Astrocyte of the cerebellum (primary cell): ENCODE data around the gene PCSK5.

Experiments
- DNase-seq: peaks from one replicate; pipeline ENCODE4 v3.0.0-alpha.2; 2011; ENCODE audit warnings: low read depth
- H3K4me3 ChIP-seq: 2 replicates; pipeline ENCODE4 v1.5.1; 2011; ENCODE audit warnings: mild to moderate bottlenecking, low read depth, low read length, moderate library complexity
- in situ Hi-C: cut with HindIII; loops from 2 replicates; pipeline ENCODE4 v1.10.0; 2017; ENCODE audit warnings: low sequenced_read_pairs
- TF ChIP-seq, protein P1 (sequence below): IDR thresholded peaks from 2 replicates; pipeline ENCODE4 v1.5.1; 2012; ENCODE audit warnings: low read length, low read depth, moderate library complexity, mild to moderate bottlenecking; ENCODE audit errors: missing control alignments

The PCSK5 gene

DNA sequence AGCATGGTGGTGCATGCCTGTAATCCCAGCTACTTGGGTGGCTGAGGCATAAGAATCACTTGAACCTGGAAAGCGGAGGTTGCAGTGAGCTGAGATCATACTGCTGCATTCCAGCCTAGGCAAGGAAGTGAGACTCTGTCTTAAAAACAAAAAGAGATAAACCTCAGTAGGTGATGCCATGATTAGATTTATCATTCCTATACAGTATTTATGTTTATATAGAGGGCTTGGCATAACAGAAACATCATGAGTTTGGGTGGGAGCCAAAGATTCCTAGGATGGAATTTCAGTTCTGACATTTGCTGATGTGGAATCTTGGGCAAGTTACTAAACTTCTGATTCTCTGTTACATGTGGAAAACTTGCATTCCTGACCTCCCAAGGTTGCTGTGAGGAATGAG is 481.4 kb downstream of the PCSK5 start:
- in situ Hi-C loops, result no loop called here
- H3K4me3 ChIP-seq, result no peak overlapping the region
- TF ChIP-seq, protein P1, sequence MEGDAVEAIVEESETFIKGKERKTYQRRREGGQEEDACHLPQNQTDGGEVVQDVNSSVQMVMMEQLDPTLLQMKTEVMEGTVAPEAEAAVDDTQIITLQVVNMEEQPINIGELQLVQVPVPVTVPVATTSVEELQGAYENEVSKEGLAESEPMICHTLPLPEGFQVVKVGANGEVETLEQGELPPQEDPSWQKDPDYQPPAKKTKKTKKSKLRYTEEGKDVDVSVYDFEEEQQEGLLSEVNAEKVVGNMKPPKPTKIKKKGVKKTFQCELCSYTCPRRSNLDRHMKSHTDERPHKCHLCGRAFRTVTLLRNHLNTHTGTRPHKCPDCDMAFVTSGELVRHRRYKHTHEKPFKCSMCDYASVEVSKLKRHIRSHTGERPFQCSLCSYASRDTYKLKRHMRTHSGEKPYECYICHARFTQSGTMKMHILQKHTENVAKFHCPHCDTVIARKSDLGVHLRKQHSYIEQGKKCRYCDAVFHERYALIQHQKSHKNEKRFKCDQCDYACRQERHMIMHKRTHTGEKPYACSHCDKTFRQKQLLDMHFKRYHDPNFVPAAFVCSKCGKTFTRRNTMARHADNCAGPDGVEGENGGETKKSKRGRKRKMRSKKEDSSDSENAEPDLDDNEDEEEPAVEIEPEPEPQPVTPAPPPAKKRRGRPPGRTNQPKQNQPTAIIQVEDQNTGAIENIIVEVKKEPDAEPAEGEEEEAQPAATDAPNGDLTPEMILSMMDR, result no peak
- DNase-seq, result no peak

DNA sequence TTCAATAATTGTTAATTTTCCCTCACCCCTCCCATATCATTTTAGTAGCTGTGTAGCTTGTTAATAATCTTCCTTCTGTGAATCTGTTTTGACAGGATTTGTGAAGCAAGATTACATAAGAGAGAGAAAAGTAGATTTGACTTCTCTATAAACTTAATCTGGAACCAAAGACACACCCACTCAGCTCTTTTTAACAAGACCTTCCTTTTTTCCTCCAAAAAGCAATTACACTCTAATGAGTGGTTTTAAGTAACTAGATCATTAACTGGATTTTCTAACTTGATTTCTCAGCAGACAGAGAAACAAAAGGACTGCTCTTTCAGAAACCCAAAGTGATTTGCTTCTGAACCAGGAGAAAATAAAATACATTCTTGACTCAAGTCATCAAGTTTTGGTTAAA is 481.9 kb downstream of the PCSK5 start:
- TF ChIP-seq, protein P1, result no peak
- no peak overlapping the region for H3K4me3 ChIP-seq
- in situ Hi-C loops, result no loop called here
- DNase-seq, result no peak

DNA sequence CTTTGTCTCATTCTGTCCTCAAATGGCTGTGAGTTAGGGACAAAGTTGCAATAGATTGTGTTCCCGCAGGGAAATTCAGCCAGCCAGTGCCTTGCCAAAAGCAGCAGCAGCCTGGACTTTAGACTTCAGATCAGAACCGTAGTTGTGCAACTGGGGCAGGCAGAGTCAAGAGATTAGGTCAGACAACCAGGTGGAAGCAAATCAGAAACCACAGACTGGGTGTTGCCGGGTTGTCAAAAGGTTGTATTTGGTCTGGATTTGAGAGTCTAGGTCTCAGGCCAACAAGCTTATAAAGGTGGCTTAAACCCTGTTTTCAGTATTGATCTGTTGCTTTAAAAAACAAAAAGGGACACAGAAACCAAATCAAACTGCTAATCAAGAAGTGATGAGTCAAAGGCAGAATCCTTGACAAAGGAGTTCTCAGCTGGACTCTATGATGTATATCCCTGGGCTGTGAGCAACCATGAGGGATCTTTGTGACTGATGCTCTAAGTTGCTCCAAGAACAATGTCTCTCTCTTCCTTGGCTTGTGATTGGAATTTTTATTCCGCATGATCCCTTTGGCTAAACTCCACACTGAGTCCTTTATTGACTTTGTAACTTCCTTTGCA is 482.8 kb downstream of the PCSK5 start:
- TF ChIP-seq, protein P1, result no peak
- no peak overlapping the region for H3K4me3 ChIP-seq
- in situ Hi-C loops, result no loop called here
- DNase-seq, result no peak

DNA sequence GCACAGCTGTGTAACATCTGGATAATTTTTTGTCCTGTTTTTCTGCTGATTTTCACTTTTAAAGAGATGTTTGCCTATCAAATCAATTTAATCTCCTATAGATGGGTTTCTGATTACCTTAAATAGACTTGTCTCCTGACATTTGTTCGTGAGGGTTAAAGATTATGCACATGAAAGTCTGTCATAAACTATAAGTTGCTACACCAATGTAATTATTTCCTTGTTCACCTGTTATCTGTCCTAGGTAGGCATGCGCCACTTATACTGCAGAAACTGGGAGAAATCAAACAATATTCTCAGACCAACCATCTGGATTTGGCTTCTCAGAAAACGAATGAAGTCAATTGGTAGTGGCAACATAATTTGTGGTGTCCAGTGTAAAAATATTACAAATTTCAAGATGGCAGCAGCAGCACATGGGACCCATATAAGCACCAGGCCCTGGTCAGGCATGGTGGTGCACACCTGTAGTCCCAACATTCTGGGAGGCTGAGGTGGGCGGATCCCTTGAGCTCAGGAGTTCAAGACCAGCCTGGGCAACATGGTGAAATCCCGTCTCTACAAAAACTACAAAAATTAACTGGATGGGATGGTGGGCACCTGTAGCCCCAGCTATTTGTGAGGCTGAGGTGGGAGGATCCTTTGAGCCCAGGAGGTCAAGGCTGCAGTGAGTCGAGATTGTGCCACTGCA is 483.5 kb downstream of the PCSK5 start:
- in situ Hi-C loops, result no loop called here
- TF ChIP-seq, protein P1, result no peak

DNA sequence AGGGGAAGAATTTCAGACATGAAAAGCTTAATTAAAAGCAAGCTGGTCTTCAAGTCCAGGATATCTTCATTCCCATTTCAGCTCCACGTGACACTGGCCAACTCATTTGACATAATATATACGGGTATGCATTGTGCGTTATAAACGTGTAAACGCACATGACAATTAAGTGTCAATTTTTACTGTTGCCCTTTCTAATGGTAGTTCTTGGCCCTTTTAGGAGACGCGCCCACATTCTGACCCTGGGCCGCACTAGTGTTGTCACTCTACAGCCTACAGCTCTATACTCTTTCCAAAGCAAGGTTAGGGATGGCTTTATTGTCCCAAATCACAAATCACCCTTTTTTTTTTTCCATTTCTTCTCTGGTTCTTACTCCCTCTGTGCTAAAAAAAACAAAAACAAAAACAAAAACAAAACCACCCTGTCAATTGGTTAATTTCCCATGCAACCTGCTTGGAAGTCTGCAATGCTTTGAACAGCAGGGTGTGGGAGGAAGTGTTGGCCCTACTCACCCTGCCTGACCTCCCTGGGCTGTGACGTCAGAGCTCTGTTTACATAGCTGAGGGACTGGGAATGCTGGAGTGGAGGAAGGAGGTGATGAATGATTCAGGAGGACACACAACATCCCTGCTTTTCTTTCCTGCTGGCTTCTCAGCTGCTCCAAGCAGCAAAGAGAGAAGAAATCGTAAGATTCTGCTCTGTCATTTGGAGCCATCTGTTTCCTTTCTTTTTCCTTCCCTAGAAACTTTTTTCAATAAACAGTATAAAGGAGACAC is 484.5 kb downstream of the PCSK5 start:
- in situ Hi-C loops, result no loop called here
- DNase-seq, result no peak
- H3K4me3 ChIP-seq, result no peak overlapping the region
- TF ChIP-seq, protein P1, result no peak

More for the DNA sequence above, 483.5 kb downstream of the PCSK5 start:
- DNase-seq, result no peak
- H3K4me3 ChIP-seq, result no peak overlapping the region

DNA sequence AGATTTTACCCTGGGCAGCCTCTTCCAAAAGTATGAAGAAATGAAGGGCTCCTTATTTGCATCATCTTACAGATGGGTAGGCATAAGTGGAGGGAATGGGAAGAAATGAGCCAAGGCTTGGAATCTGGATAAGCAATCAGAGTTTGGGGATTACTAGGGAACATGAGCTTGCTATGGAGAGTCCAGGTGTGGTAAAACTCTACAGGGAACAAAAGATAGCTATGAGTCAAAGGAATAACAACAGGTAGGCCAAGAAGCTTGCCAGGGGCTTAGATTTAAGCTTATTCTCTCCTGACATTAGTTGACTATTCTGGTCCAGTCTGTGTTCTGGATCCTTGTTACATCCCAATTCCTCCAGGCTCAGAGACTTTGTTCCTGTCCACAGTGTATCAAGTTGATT is 487.3 kb downstream of the PCSK5 start:
- no peak overlapping the region for H3K4me3 ChIP-seq
- in situ Hi-C loops, result no loop called here
- DNase-seq, result no peak
- TF ChIP-seq, protein P1, result no peak
